ENCODE measurements around the gene LRRD1.

Gene LRRD1

GRCh38 chr7:92131764-92132330, 47.1 kb downstream of the LRRD1 start:
- DNase-seq (ENCODE audit: low read depth in 2 of 2): no peak
- peak overlapping the region; percentile 92 to 93 for H3K4me3 ChIP-seq (replicated peaks in 1 of 2; ENCODE audit: low read depth in 2 of 2, low read length in 2 of 2)
- TF ChIP-seq, protein P1, sequence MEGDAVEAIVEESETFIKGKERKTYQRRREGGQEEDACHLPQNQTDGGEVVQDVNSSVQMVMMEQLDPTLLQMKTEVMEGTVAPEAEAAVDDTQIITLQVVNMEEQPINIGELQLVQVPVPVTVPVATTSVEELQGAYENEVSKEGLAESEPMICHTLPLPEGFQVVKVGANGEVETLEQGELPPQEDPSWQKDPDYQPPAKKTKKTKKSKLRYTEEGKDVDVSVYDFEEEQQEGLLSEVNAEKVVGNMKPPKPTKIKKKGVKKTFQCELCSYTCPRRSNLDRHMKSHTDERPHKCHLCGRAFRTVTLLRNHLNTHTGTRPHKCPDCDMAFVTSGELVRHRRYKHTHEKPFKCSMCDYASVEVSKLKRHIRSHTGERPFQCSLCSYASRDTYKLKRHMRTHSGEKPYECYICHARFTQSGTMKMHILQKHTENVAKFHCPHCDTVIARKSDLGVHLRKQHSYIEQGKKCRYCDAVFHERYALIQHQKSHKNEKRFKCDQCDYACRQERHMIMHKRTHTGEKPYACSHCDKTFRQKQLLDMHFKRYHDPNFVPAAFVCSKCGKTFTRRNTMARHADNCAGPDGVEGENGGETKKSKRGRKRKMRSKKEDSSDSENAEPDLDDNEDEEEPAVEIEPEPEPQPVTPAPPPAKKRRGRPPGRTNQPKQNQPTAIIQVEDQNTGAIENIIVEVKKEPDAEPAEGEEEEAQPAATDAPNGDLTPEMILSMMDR (IDR thresholded peaks at IDR 0.05; ENCODE audit: low read depth, low read length): no peak

DNA sequence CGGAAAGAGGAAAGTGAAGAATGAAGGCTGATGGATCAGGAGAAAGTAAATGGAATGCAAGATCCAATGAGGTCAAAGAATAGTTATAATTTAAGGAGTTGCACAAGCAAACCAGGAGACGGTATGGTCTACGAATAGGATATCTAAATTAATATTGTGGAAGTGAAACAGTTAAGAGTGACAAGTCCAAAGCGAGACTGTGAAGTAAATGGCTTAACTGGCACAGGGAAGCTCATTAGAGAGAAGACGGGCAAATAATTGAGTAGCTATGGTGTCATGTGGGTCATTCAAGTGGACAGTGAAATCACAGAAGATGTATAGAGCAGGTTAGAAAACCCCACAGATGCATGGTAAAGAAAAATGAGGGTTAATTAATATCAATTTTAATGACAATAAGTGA, 47.8 kb downstream of the LRRD1 start:
- no peak overlapping the region for H3K4me3 ChIP-seq (replicated peaks in 1 of 2; ENCODE audit: low read depth in 2 of 2, low read length in 2 of 2)
- TF ChIP-seq, protein P1 (IDR thresholded peaks at IDR 0.05; ENCODE audit: low read depth, low read length): no peak

DNA sequence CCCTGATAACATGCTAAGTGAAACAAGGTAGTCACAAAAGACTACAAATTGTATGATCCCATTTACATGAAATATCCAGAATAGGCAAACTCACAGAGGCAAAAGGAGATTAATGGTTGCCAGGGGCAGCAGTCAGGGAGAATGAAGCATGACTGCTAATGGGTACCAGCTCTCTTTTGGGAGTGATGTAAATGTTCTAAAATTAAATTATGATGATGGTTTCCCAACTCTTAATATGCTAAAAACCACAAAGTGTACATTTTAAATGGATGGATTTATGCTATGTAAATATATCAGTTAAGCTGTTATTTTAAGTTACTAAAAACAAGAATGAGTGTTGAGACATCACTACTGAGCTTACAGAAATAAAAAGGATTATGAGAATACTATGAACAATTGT, 57.3 kb downstream of the LRRD1 start:
- TF ChIP-seq, protein P1 (IDR thresholded peaks at IDR 0.05; ENCODE audit: low read depth, low read length): no peak
- no peak overlapping the region for H3K4me3 ChIP-seq (replicated peaks in 1 of 2; ENCODE audit: low read depth in 2 of 2, low read length in 2 of 2)
- no peak for DNase-seq (ENCODE audit: low read depth in 2 of 2)

More for the DNA sequence above, 47.8 kb downstream of the LRRD1 start:
- no peak for DNase-seq (ENCODE audit: low read depth in 2 of 2)

GRCh38 chr7:92119213-92119759, 59.7 kb downstream of the LRRD1 start:
- TF ChIP-seq, protein P1 (IDR thresholded peaks at IDR 0.05; ENCODE audit: low read depth, low read length): no peak

GRCh38 chr7:92116949-92117348, 62.0 kb downstream of the LRRD1 start:
- TF ChIP-seq, protein P1 (IDR thresholded peaks at IDR 0.05; ENCODE audit: low read depth, low read length): no peak
- no peak overlapping the region for H3K4me3 ChIP-seq (replicated peaks in 1 of 2; ENCODE audit: low read depth in 2 of 2, low read length in 2 of 2)
- DNase-seq (ENCODE audit: low read depth in 2 of 2): no peak

More at GRCh38 chr7:92119213-92119759, 59.7 kb downstream of the LRRD1 start:
- peak in 1 of 2 donors; percentile 3 for DNase-seq (ENCODE audit: low read depth in 2 of 2)
- no peak overlapping the region for H3K4me3 ChIP-seq (replicated peaks in 1 of 2; ENCODE audit: low read depth in 2 of 2, low read length in 2 of 2)

GRCh38 chr7:92115821-92116220, 63.1 kb downstream of the LRRD1 start:
- H3K4me3 ChIP-seq (replicated peaks in 1 of 2; ENCODE audit: low read depth in 2 of 2, low read length in 2 of 2): no peak overlapping the region
- no peak for DNase-seq (ENCODE audit: low read depth in 2 of 2)
- TF ChIP-seq, protein P1 (IDR thresholded peaks at IDR 0.05; ENCODE audit: low read depth, low read length): no peak

DNA sequence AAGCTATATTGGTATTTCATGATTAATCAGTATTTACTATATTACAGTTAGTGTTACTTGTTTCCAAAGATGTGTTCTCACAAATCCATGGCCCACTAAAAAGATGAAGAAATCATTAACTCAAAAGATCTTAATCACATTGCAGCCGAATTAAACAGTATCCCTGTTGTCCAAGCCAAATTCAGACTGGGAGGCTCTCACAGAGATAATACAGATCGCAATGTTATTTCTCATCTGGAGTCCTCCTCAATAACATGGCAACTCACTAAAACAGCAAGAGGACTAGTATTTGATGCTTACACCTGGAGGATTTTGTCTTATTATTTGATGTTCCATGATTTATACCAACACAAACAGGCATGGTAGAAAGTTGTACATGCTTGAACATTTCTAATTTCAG, 68.1 kb downstream of the LRRD1 start:
- H3K4me3 ChIP-seq (replicated peaks in 1 of 2; ENCODE audit: low read depth in 2 of 2, low read length in 2 of 2): no peak overlapping the region
- TF ChIP-seq, protein P1 (IDR thresholded peaks at IDR 0.05; ENCODE audit: low read depth, low read length): no peak
- no peak for DNase-seq (ENCODE audit: low read depth in 2 of 2)

Measured in cardiac fibroblast (primary cell).